IPS-18a (cell line): ENCODE measurements around the gene GALNTL6.

Experiments used
- H3K27ac ChIP-seq: one replicate; pipeline ENCODE4 v1.5.1; 2013; ENCODE audit warnings: low read length
- H3K27me3 ChIP-seq: one replicate; pipeline ENCODE4 v1.6.1; 2013; ENCODE audit warnings: mild to moderate bottlenecking, low read length; ENCODE audit not compliant: control insufficient read depth, insufficient read depth
- H3K36me3 ChIP-seq: one replicate; pipeline ENCODE4 v1.6.1; 2013; ENCODE audit warnings: low read depth, low read length; ENCODE audit not compliant: control insufficient read depth
- H3K4me1 ChIP-seq: one replicate; pipeline ENCODE4 v1.6.1; 2013; ENCODE audit warnings: low read depth, low read length; ENCODE audit not compliant: control insufficient read depth
- H3K4me3 ChIP-seq: one replicate; pipeline ENCODE4 v1.5.1; 2013; ENCODE audit warnings: low read length
- H3K9ac ChIP-seq: one replicate; pipeline ENCODE4 v1.6.1; 2013; ENCODE audit warnings: mild to moderate bottlenecking, low read length, moderate library complexity
- H3K9me3 ChIP-seq: one replicate; pipeline ENCODE4 v1.6.1; 2013; ENCODE audit warnings: low read depth, low read length; ENCODE audit not compliant: control insufficient read depth

GALNTL6 gene

GRCh38 chr4:172650758-172651530 lies 837.7 kb downstream of the GALNTL6 start:
- Histone ChIP-seq H3K27me3 (no peaks in the 10 kb centered on the region), H3K4me1 (peaks cover 15% of the 10 kb centered on the region), H3K36me3 (no peaks in the 10 kb centered on the region), H3K27ac (no peak overlapping the region), H3K9ac (no peak overlapping the region), H3K9me3 (no peaks in the 10 kb centered on the region), H3K4me3 (no peak overlapping the region)

GRCh38 chr4:172651961-172652360 lies 838.8 kb downstream of the GALNTL6 start:
- H3K9ac ChIP-seq, result no peak overlapping the region
- H3K4me1 ChIP-seq, result peaks cover 15% of the 10 kb centered on the region
- H3K27ac ChIP-seq, result no peak overlapping the region
- no peaks in the 10 kb centered on the region for H3K27me3 ChIP-seq
- H3K4me3 ChIP-seq, result no peak overlapping the region
- H3K36me3 ChIP-seq, result no peaks in the 10 kb centered on the region
- H3K9me3 ChIP-seq, result no peaks in the 10 kb centered on the region

GRCh38 chr4:172652369-172652768 lies 839.2 kb downstream of the GALNTL6 start:
- no peak overlapping the region for H3K4me3 ChIP-seq
- H3K4me1 ChIP-seq, result peaks cover 15% of the 10 kb centered on the region
- no peak overlapping the region for H3K9ac ChIP-seq
- H3K27ac ChIP-seq, result no peak overlapping the region
- H3K36me3 ChIP-seq, result no peaks in the 10 kb centered on the region
- no peaks in the 10 kb centered on the region for H3K27me3 ChIP-seq
- no peaks in the 10 kb centered on the region for H3K9me3 ChIP-seq

- peaks cover 15% of the 10 kb centered on the region for H3K4me1 ChIP-seq
- H3K36me3 ChIP-seq, result no peaks in the 10 kb centered on the region
- no peak overlapping the region for H3K9ac ChIP-seq
- H3K9me3 ChIP-seq, result no peaks in the 10 kb centered on the region
- H3K27me3 ChIP-seq, result no peaks in the 10 kb centered on the region
- H3K4me3 ChIP-seq, result no peak overlapping the region
- no peak overlapping the region for H3K27ac ChIP-seq
Measured at GRCh38 chr4:172653676-172654075, 840.5 kb downstream of the GALNTL6 start.

GRCh38 chr4:172654457-172654856 lies 841.3 kb downstream of the GALNTL6 start:
- Histone ChIP-seq H3K4me3 (no peak overlapping the region), H3K27ac (no peak overlapping the region), H3K4me1 (peaks cover 15% of the 10 kb centered on the region), H3K9ac (no peak overlapping the region), H3K9me3 (no peaks in the 10 kb centered on the region), H3K27me3 (no peaks in the 10 kb centered on the region), H3K36me3 (no peaks in the 10 kb centered on the region)

GRCh38 chr4:172656055-172656454 lies 842.9 kb downstream of the GALNTL6 start:
- Histone ChIP-seq H3K4me1 (peaks cover 15% of the 10 kb centered on the region), H3K27me3 (no peaks in the 10 kb centered on the region), H3K27ac (no peak overlapping the region), H3K9ac (no peak overlapping the region), H3K9me3 (no peaks in the 10 kb centered on the region), H3K36me3 (no peaks in the 10 kb centered on the region), H3K4me3 (no peak overlapping the region)

- H3K9ac ChIP-seq, result no peak overlapping the region
- H3K27ac ChIP-seq, result no peak overlapping the region
- no peaks in the 10 kb centered on the region for H3K27me3 ChIP-seq
- H3K9me3 ChIP-seq, result no peaks in the 10 kb centered on the region
- H3K4me1 ChIP-seq, result peaks cover 9% of the 10 kb centered on the region
- no peak overlapping the region for H3K4me3 ChIP-seq
- no peaks in the 10 kb centered on the region for H3K36me3 ChIP-seq
Measured at GRCh38 chr4:172657081-172657480, 843.9 kb downstream of the GALNTL6 start.

GRCh38 chr4:172660251-172660650 lies 847.0 kb downstream of the GALNTL6 start:
- Histone ChIP-seq H3K9ac (no peak overlapping the region), H3K4me3 (no peak overlapping the region), H3K9me3 (no peaks in the 10 kb centered on the region), H3K27ac (no peak overlapping the region), H3K4me1 (no peaks in the 10 kb centered on the region), H3K27me3 (no peaks in the 10 kb centered on the region), H3K36me3 (no peaks in the 10 kb centered on the region)

- H3K27ac ChIP-seq, result no peak overlapping the region
- H3K9ac ChIP-seq, result no peak overlapping the region
- H3K27me3 ChIP-seq, result no peaks in the 10 kb centered on the region
- H3K4me1 ChIP-seq, result no peaks in the 10 kb centered on the region
- H3K36me3 ChIP-seq, result no peaks in the 10 kb centered on the region
- H3K4me3 ChIP-seq, result no peak overlapping the region
- no peaks in the 10 kb centered on the region for H3K9me3 ChIP-seq
Measured at GRCh38 chr4:172662113-172662512, 848.9 kb downstream of the GALNTL6 start.

- Histone ChIP-seq H3K27ac (no peak overlapping the region), H3K27me3 (no peaks in the 10 kb centered on the region), H3K4me1 (peaks cover 10% of the 10 kb centered on the region), H3K9ac (no peak overlapping the region), H3K36me3 (no peaks in the 10 kb centered on the region), H3K4me3 (no peak overlapping the region), H3K9me3 (no peaks in the 10 kb centered on the region)
Measured at GRCh38 chr4:172666711-172667368, 853.6 kb downstream of the GALNTL6 start.

- H3K4me3 ChIP-seq, result no peak overlapping the region
- no peak overlapping the region for H3K27ac ChIP-seq
- H3K4me1 ChIP-seq, result no peaks in the 10 kb centered on the region
- H3K9me3 ChIP-seq, result no peaks in the 10 kb centered on the region
- no peaks in the 10 kb centered on the region for H3K27me3 ChIP-seq
- H3K36me3 ChIP-seq, result no peaks in the 10 kb centered on the region
- no peak overlapping the region for H3K9ac ChIP-seq
Measured at GRCh38 chr4:172674811-172675210, 861.6 kb downstream of the GALNTL6 start.

GRCh38 chr4:172675232-172675631 lies 862.0 kb downstream of the GALNTL6 start:
- no peaks in the 10 kb centered on the region for H3K4me1 ChIP-seq
- no peaks in the 10 kb centered on the region for H3K27me3 ChIP-seq
- no peak overlapping the region for H3K4me3 ChIP-seq
- H3K36me3 ChIP-seq, result no peaks in the 10 kb centered on the region
- no peak overlapping the region for H3K9ac ChIP-seq
- no peaks in the 10 kb centered on the region for H3K9me3 ChIP-seq
- no peak overlapping the region for H3K27ac ChIP-seq
